NCI-H446 (cell line): Measurements from ENCODE around the gene SLCO3A1.
A peak's percentile ranks its signal among the peaks of the same experiment; 100 is the strongest.

Experiments
- DNase-seq, 2 experiments: peaks; one replicate each; lab custom pipeline; 2025; lab: John Stamatoyannopoulos, UW

The SLCO3A1 gene

DNA sequence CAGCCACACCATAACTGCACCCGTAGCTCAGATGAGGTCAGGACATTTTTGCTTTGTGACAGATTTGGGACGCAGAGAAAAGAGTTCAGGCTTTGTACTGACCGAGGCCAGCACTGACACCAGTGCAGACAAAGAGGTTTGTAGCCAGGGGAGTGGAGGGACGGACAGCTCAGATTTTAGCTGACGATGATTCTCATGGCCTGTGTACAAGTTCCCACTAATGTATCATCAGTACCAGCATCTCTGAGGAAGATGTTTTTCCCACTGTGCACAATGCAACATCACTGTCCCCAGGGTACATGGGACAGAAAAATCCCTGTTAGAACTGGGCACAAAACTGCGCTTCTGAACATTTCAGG, 112.7 kb downstream of the SLCO3A1 start:
- no peak for DNase-seq

DNA sequence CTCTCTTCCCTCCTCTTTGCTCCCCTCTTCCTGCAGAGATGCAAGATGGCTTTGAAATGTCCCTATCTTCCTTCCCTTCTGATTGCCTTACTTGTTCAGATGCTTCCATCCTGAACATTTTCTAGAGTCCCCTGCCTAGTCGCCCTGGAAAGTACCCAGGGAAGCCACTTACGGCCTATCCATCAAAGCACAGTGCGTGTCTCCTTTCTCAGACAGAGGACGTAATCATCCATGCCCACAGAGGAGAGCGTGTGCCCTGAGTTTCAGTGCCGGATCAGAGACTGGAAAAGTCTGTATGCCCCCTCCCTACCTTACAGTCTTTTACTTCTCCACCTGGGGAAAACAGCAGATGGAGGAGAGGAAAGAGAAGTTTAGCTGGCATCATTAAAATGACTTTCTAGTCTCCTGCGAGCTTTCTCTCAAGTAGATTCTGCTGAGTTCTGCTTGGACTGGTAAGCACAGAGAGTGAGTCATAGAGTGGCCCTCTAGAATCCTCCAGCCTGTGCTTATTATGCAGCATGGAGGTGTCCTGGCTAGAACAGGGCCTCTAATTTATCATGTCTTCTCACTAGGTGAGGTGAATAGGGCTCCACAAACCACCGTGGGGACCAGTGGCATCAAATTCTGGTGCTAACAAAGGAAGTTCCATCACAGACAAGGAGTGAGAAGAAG, 114.6 kb downstream of the SLCO3A1 start:
- no peak for DNase-seq

DNA sequence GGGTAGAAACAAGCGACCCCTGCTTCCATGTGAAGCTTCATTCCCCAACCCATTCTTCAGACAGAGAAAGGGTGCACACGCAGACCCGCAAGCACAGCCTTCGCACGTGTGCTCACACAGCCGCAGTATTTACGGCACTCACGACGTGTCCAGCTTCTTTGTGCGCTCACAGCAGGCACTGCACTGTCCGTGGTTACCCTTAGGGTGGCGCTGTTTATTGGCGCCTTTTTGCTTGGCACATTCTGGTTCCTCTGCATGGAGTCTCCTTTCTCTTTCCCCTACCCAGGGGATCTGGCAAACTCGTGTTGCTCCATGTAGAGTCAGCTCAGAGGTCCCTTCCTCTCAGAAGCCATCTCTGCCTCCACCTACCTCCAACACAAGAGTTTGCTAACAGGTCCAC, 115.1 kb downstream of the SLCO3A1 start:
- DNase-seq: no peak

DNA sequence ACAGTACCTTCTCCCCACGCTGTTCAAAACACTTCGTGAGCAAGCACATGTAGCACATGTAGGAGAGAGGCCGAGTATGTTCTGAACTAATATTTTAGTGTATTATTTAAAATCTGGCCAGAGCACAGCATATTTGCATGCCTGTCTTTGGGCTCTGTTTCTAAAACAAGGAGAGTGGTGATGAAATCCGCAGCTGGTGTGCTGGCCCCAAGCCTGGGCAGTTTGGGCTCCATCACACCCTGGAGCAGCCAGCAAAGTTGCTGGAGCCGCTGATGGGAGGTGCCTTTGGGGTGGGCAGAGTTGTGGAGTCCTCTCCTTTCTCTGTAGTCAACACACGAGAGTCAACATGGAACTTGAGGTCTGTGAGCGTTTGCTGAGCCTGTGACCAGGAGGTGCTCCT, 116.6 kb downstream of the SLCO3A1 start:
- peak; percentile 19 to 78 for DNase-seq

DNA sequence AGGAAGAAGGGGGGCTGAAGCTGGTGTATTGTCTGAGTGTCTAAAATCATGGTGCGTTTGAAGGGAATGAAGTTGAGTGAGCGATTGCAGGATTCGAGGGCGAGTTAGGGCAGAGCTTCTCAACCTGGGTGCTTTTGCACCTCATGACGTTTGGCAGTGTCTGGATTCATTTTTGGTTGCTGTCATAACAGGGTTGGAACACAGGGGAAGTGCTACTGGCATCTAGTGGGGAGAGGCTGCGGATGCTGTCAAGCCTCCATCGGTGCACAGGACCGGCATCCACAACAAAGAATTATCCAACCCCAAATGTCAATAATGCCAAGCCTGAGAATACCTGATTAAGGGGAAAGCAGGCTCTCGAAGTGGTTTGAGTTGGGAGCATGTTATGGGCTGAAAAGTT, 120.0 kb downstream of the SLCO3A1 start:
- DNase-seq: peak in 1 of 2 experiments; percentile 6

DNA sequence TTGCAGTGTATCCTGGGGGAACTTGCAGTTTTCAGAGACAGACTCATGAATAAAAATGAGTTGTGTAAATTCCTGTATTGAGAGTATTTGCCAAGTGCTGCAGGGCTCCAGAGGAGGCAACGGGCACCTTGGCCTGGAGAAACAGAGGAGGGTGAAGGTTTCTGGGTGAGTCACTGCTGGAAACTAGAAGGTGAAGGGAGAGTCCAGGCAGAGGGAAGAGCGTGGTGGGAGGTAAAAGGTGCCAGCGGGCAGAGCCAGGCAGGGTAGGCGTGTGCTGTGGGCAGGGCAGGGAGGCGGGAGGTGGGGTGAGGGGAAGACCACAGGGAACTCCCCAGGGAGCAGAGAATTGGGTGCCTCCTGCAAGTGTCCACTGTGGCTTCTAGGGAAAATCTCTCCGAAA, 120.8 kb downstream of the SLCO3A1 start:
- DNase-seq: no peak

DNA sequence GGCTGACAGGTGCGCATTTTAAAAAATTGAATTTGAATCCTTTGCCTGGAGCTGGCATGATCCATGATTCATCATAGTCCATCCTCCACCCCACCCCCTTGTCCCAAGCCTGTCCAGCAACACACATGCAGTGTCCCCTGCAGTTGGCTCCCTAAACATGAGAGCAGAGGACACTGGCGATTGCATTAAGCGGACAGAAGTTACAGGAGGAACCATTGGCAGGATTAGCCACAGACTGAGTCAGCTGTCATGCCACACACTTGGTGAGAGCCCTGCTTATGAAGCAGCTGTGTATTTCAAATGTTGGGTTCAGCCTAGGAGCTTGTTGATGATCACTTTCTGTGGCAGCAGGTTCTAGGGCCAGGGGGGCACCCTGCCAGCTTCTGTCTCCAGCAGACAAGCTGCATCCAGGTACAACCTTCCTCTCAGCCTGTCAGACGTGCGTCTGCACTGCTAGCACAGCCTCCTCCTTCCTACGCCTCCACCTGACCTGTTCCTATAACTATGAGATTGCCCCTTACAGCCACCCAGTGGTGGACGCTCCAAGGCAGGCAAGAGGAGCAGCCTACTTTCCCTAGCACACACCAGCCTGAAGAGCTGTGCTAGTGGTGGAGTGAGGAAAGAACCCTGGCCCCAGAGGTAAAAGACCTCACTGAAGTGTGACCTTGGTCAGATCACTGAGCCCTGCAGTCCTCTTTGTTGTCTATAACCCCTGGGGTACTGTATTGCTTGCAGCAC, 121.9 kb downstream of the SLCO3A1 start:
- DNase-seq: peak in 1 of 2 experiments; percentile 21

DNA sequence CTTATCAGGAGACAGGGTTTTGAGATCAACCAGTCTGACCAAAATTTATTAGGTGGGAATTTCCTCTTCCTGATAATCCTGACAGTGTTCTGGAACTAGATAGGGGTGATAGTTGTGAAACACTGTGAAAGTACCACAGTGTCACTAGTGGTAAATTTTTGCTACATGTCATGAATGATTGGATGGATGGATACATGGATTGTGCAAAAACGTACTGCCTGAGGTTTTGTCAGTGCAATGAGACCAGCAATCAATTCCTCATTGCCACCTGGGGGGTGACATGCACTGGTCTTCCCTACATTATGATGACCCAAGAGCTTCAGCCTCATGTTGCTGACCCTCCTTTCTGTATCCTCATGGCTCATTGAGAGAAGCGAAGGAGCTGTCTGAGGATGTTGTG, 123.5 kb downstream of the SLCO3A1 start:
- DNase-seq: no peak

DNA sequence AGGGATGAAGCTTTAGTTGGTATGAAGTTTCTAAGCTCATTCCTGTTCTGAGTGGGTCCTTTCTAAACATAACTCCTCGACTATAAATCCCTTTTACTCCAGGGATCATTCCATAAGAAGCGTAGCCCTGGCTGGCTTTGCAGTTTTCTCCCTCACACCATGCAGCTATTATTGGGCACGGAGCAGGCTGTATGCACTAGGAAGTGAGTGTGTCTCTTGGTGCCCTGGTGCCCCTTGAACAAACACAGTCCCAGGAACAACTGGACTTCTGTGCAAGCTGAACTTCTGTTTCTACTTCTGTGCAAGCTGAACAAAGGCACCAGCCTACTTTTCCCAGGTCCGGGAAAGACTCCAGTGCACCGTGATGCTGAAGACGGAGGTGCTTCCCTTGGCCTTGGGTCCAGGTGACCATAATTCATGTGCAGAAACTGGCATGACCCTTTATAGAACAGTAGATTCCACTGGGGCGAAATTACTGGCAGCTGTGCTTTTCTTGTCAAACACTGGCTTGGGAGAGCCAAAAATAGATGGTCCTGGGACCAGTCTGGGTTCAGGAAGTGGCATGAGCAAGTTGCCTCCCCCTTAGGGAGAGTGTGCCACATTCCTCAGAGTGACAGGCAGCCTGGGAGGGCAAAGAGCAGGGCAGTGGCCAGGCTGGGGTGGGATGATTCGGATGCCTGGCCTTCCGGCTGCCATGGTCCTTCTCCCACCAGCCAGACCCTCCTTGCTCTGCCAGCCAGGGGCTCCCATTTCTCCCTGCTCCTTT, 127.2 kb downstream of the SLCO3A1 start:
- DNase-seq: no peak

DNA sequence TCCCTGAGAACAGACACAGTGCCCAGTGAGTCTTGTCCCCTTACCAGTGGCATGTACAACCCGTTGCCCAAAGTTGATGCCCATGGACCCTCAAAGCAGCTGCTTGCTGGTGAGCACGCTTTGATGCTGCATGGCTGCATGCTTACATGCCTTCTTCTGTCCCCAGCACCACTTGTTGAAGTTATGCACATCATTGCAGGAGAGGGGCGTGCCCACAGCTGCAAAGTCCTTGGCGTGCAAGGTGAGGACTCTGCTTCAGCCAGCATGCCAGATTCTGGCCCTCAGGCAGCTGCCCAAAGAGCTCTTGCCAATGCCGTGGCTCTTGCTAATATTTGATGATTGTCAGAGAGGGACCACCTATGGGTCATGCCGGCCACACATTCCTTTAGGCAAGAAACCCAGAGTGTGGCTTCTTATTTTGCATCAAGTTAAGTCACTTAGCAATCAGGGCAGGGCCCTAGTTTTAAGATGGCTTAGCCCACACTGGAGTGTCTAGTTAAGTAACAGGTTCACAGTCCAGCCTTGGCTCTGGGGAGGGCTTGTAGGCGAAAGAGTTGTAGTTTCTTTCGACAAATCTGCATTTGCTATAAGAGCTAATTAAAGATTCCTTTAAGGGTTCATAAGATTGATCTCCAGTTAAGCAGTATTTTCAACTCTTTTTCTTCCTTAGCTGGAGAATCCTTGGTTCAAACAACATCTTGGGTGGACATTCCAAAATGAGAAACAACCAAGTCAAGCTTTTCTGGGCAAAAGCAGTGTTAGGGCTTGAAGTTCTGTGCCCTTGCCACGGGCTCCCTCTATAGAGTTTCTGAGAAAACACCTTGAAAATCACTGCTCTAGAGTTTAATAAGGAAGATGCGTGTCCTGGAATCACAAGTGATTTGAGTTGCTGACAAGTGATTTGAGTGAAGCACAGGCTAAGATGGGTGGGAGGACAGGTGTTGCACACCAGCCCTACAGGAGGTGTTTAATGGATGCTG, 128.6 kb downstream of the SLCO3A1 start:
- no peak for DNase-seq

DNA sequence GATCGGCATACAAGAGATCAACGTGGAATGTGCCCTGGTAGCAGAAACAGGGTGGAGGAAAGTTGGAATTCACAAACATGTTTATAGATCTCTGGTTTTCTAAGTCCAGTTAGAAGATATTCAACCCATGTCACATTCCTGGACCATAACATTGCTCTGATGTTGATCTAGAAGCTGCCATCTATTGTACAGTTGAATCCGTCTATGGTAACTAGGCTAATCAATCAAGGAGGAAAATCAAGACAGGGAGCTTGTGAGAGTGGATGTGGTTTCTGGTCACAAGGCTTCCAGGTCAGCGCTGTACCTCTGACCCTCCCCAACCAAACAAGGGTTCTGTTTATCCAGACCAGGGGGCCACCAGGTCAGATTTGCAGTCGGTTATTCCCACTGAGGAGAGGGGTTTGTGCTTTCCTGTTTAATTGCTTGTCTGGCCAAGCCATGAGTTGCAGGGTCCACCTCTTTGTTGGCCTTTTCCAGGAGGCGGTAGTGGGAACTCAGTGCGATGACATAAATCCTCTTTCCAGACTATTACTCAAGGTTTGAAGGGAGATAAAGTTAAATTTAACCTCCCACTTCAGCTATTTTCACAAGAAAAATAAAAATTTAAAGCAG, 130.3 kb downstream of the SLCO3A1 start:
- no peak for DNase-seq

DNA sequence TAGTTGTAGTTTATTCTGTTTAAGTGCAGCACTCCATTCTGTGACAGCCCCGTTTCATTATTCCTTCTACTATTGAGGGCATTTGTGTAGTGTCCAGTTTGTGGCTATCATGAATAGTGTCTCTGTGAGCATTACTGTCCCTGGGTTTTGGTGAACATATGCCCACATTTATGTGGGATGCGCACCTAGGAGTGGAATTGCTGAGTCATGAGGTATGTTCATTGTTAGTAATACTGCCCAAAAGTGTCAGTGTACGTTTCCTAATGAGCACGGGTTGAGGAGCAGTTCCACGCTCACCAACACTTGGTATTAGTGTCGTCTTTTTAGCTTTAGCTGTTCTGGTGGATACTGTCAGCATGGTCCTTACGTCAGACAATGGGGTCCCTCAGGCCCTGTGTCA, 131.8 kb downstream of the SLCO3A1 start:
- DNase-seq: no peak

DNA sequence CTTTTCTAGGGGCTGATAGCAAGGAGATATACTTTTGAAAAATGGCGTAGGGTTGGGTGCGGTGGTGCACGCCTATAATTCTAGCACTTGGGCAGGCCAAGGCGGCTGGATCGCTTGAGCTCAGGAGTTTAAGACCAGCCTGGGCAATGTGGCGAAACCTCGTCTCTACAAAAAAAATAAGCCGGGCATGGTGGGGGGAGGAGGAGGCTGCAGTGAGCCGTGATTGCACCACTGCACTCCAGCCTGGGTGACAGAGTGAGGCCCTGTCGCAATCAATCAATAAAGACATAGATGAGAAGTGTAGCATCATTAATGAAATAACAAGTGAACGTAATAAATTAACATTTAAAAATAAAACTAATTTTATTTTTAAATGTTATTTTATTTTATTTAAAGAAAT, 134.6 kb downstream of the SLCO3A1 start:
- DNase-seq: no peak

DNA sequence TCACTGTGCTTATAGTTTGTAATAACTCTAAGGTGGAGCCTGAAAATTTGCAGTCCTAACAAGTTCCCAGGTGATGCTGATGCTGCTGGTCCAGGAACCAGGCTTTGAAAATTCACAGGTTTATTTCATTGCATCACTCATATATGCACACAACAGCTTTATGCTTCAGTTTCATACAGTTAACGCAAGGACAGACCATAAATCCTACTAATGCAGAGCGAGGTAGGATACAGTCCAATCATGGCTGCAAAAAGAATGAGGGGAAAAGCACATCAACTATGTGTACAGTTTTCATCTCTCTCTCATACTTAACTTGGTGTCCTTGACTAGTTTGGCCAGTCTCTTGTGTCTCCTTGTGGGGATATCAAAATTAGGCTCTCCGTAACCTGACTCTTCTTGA, 135.1 kb downstream of the SLCO3A1 start:
- no peak for DNase-seq

DNA sequence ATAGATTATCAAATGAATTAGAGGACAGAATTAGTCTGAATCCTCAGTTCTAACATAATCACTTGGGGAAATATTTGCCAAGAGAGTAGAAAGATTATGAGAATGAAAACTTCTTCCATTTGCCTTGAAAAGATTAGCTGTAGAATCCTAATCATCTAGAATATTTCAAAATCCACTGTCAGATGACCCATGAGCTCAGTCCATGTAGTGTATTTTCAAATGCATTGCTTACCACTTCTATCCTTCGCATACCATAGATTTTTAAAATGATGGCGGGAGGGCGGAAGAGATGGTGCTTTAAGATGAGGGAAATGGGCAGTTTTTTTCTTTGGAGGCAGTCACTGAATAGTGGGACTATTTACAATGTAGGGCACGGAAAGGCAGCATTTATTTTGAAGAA, 136.3 kb downstream of the SLCO3A1 start:
- DNase-seq: no peak

DNA sequence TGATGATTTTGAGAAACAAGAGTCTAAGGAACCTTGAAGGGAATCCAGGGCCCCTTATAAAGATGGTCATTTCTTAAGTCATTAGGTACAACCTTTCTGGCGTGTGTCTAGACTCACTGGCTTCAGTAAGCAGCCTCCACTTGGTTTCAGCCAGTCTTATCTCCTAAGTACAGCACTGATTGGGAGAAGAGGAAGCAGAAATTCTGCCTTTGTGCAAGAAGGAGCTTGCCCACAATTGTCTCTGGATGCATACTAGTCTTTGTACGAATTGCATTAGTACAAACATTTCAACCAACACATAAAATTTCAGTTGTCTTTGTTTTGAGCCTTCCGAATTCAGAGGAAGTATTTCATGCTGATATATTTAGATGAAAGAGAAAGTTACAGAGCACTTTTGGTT, 139.4 kb downstream of the SLCO3A1 start:
- no peak for DNase-seq

DNA sequence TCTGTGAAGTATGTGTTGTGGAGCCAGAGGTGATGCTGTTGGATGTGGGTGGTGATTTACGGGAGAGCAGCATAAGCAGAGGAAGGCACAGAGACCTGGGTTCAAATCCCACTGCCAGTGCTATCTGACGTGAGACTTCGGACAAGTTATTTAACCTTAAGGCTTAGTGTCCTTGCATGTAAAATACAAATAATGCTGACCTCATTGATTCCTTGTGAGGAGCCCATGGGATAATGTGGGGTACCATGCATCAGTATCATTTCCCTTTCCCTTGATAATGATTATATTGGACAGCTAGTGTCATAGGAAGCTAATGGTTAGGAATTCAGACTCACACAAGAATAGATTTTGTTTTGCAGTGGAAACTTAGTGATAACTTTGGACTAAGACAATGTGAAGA, 141.6 kb downstream of the SLCO3A1 start:
- no peak for DNase-seq

DNA sequence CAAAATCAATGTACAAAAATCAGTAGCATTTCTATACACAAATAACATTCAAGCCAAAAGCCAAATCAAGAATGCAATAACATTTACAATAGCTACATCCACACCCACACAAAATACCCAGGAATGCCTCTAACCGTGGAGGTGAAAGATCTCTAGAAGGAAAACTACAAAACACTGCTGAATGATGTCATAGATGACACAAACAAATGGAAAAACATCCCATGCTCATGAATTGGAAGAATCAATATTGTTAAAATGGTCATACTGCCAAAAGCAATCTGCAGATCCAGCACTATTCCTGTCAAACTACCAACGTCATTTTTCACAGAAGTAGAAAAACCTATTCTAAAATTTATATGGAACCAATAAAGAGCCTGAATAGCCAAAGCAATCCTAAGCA, 143.7 kb downstream of the SLCO3A1 start:
- no peak for DNase-seq

DNA sequence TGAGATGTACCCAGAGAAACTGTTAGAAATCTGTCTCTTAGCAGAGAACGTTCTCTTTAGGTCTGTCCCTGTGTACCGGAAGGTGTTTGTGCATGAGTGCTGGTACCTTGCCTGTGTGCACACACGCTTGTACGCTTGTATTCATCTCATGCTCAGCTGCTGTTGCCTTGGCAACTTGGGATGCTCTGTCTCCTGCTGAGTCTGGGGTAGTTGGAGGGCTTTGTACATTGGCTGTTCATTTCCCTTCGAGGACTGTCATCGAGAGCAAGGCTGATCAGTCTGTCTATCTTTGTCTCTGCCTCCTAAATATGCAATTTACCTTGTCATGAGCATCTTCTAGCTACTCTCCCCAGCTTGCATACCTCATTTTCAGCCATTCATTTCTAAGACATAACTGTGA, 147.2 kb downstream of the SLCO3A1 start:
- no peak for DNase-seq

DNA sequence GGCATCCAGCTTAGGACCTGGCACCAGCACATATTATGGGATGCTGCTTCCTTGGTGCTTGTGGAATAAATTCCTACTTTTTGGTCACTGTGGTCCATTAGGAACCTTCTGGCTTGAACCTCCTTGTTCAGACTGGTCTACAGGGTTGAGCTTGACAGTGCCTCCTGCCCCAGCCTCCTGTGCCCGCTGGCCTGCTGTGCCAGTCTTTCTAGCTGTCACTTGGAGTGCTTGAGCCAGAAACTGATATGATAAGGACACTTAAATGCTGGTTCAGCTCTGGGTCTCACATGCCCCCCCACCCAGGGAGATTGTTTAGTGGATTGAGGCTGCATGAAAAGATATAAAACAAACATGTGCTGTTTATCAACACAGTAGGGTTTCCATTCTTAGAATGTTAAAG, 147.8 kb downstream of the SLCO3A1 start:
- DNase-seq: no peak

DNA sequence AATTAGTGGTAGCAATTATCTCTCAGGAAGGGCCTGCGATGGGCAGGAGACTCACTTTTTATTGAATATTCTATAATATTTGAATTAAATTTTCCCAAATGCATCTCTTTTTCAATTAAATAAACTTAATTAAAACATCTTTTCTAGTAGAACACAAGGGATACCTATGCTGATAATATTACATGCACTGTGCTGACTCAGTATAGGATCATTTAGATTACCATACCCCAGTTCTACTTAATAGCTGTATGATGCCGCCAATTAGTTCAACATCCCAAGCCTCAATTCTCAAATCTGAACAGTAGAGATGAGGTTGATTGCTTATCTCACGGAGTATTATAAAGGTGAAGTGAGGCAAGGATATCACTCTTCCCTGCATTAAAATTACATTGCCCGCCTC, 149.2 kb downstream of the SLCO3A1 start:
- DNase-seq: no peak
